A375 (cell line): ENCODE data around the gene LIN28B. TPM values are rescaled to one million over a fixed set of nuclear protein-coding genes. Genes with fewer than 3 reads are reported as not detected.

Source experiments
- small RNA-seq: library from RNA; depleted of rRNA; stranded (forward); fragments of <200 nt; gene quantifications from one replicate; pipeline ENCODE3, GENCODE V24; 2014
- total RNA-seq: library from RNA; depleted of rRNA; stranded (reverse); fragments of >200 nt; shearing (Covaris generic); gene quantifications from 2 replicates; pipeline ENCODE4 v1.2.3, GENCODE V29; 2014; rRNA removed

Gene LIN28B, protein sequence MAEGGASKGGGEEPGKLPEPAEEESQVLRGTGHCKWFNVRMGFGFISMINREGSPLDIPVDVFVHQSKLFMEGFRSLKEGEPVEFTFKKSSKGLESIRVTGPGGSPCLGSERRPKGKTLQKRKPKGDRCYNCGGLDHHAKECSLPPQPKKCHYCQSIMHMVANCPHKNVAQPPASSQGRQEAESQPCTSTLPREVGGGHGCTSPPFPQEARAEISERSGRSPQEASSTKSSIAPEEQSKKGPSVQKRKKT
- 2.8 and 3.6 TPM in 2 replicates for total RNA-seq

DNA sequence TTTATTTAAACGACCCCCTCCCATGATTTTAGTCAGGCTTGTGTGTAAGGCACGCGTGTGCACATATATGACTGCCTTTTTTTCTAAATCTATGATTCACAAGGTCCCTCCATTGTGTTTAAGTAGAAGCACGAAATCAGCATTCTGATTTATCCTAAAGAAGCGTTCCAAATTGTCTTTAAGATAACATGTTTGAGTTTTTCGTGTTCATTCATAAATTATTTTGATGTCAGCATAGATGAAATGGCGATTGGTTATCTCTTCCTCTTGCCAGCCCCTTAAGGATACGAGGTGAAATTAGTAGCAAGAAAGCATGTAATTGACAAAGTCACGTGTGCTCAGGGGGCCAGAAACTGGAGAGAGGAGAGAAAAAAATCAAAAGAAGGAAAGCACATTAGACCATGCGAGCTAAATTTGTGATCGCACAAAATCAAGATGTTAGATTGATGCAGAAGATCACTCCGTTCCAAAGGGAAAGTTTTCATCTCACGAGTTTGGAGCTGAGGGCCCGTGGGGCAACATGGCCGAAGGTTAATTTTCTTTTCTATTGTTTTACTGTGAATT lies at the start of gene LIN28B:
Gene LIN28B, plus strand, starts transcription at position 377 of the 564 bp plus-strand sequence. Its CDS starts 144 bp downstream, at position 521.

Small RNA genes lying within 50 kb of the gene (small RNA-seq; reads per million reads assigned to genes)
- not detected for gene RNU6-1106P

Other genes with a start within 250 kb of the LIN28B start
- 5.4 and 11.0 TPM in 2 replicates for gene HACE1, start 97.2 kb upstream of the LIN28B start, total RNA-seq
- 30.0 and 40.5 TPM in 2 replicates for gene POPDC3, start 222.9 kb downstream of the LIN28B start, total RNA-seq